ENCODE results near the gene SPINK1. TPM values are rescaled to one million over a fixed set of nuclear protein-coding genes. Genes with fewer than 3 reads are reported as not detected.

Gene SPINK1
- polyA plus RNA-seq, 1 donor (not counting 4 experiments of a cell fraction or from before 2014, with no cell fraction given) = 0.17 TPM

- no peaks in the 10 kb centered on the region for H3K9me3 ChIP-seq (ENCODE audit: control insufficient read depth, low read depth, low read length)
- H3K27ac ChIP-seq (ENCODE audit: control insufficient read depth, insufficient read depth, low read length) = no peak overlapping the region
- no peak overlapping the region for H3K4me2 ChIP-seq (ENCODE audit: control insufficient read depth, extremely low read depth, insufficient read depth, low read depth, low read length)
- H4K20me1 ChIP-seq (ENCODE audit: control insufficient read depth, extremely low read depth, insufficient read depth, low read length) = no peaks in the 10 kb centered on the region
- H2AFZ ChIP-seq (ENCODE audit: control insufficient read depth, low read length) = no peak overlapping the region
- no peaks in the 10 kb centered on the region for H3K79me2 ChIP-seq (ENCODE audit: control insufficient read depth, insufficient read depth, low read length)
- TF ChIP-seq EZH2 (IDR thresholded peaks at IDR 0.05; ENCODE audit: low read length) (no peak), CTCF (optimal IDR thresholded peaks at IDR 0.05 in 1 of 3, IDR thresholded peaks at IDR 0.05 in 1 of 3, conservative IDR thresholded peaks at IDR 0.05 in 1 of 3; ENCODE audit: extremely low read depth in 1 of 3, insufficient read depth in 2 of 3, low read length in 3 of 3) (no peak)
- dilution Hi-C loops (cut with MboI; ENCODE audit: extremely low pct_ligation_motif_present, low sequenced_read_pairs) = no loop called here
- no peaks in the 10 kb centered on the region for H3K36me3 ChIP-seq (ENCODE audit: control insufficient read depth in 2 of 2, extremely low read depth in 1 of 2, insufficient read depth in 2 of 2, low read length in 2 of 2)
- no peaks in the 10 kb centered on the region for H3K27me3 ChIP-seq (ENCODE audit: control insufficient read depth, extremely low read depth, insufficient read depth, low read length)
- no peak overlapping the region for H3K9ac ChIP-seq (ENCODE audit: control insufficient read depth, extremely low read depth, insufficient read depth, low read length)
- no peak overlapping the region for H3K4me3 ChIP-seq (ENCODE audit: control insufficient read depth in 2 of 3, extremely low read depth in 1 of 3, insufficient read depth in 2 of 3, low read depth in 1 of 3, low read length in 3 of 3)
- DNase-seq (ENCODE audit: low read depth, low spot score) (no peak), FAIRE-seq (no peak)
- no peaks in the 10 kb centered on the region for H3K4me1 ChIP-seq (ENCODE audit: control insufficient read depth, extremely low read depth, insufficient read depth, low read length)
- H3K9me1 ChIP-seq (ENCODE audit: control insufficient read depth, extremely low read depth, insufficient read depth, low read length) = no peaks in the 10 kb centered on the region
These were observed 34.7 kb downstream of the SPINK1 start for GRCh38 chr5:147796556-147797308.

GRCh38 chr5:147791181-147791580, 40.3 kb downstream of the SPINK1 start:
- FAIRE-seq (no peak), DNase-seq (ENCODE audit: low read depth, low spot score) (no peak)
- dilution Hi-C loops (cut with MboI; ENCODE audit: extremely low pct_ligation_motif_present, low sequenced_read_pairs) = no loop called here
- Histone ChIP-seq H3K9me3 (ENCODE audit: control insufficient read depth, low read depth, low read length) (no peaks in the 10 kb centered on the region), H3K4me1 (ENCODE audit: control insufficient read depth, extremely low read depth, insufficient read depth, low read length) (no peaks in the 10 kb centered on the region), H3K4me3 (ENCODE audit: control insufficient read depth in 2 of 3, extremely low read depth in 1 of 3, insufficient read depth in 2 of 3, low read depth in 1 of 3, low read length in 3 of 3) (no peak overlapping the region), H4K20me1 (ENCODE audit: control insufficient read depth, extremely low read depth, insufficient read depth, low read length) (no peaks in the 10 kb centered on the region), H3K79me2 (ENCODE audit: control insufficient read depth, insufficient read depth, low read length) (no peaks in the 10 kb centered on the region), H3K9me1 (ENCODE audit: control insufficient read depth, extremely low read depth, insufficient read depth, low read length) (no peaks in the 10 kb centered on the region), H3K27ac (ENCODE audit: control insufficient read depth, insufficient read depth, low read length) (no peak overlapping the region), H3K27me3 (ENCODE audit: control insufficient read depth, extremely low read depth, insufficient read depth, low read length) (no peaks in the 10 kb centered on the region), H3K36me3 (ENCODE audit: control insufficient read depth in 2 of 2, extremely low read depth in 1 of 2, insufficient read depth in 2 of 2, low read length in 2 of 2) (no peaks in the 10 kb centered on the region), H3K4me2 (ENCODE audit: control insufficient read depth, extremely low read depth, insufficient read depth, low read depth, low read length) (no peak overlapping the region), H3K9ac (ENCODE audit: control insufficient read depth, extremely low read depth, insufficient read depth, low read length) (no peak overlapping the region), H2AFZ (ENCODE audit: control insufficient read depth, low read length) (no peak overlapping the region)
- TF ChIP-seq CTCF (optimal IDR thresholded peaks at IDR 0.05 in 1 of 3, IDR thresholded peaks at IDR 0.05 in 1 of 3, conservative IDR thresholded peaks at IDR 0.05 in 1 of 3; ENCODE audit: extremely low read depth in 1 of 3, insufficient read depth in 2 of 3, low read length in 3 of 3) (no peak), EZH2 (IDR thresholded peaks at IDR 0.05; ENCODE audit: low read length) (no peak)
